ENCODE measurements around the gene KRT37. TPM values are rescaled to one million over a fixed set of nuclear protein-coding genes. Genes with fewer than 3 reads are reported as not detected.

Gene KRT37
- total RNA-seq, 1 experiment from 2014 or later = not detected

DNA sequence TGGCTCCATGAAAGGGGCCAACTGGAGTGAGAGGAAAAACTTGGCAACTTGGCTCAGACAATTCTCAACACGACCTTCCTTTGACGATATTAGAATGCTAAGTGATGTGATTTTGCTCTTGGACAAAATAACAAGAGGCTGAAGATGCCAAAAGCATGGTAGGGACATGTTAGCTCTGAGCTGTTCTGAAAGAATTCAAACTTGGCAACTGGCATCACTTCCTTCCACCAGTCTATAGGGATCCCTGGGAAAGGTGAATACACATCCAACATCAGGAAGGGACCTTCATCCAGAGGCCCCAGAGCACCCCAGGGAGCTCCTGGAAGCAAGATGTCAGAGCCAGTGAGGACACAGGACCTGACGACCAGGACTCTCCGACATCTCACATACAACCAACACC is 4.3 kb downstream of the KRT37 start:
- Histone ChIP-seq H3K9ac (ENCODE audit: extremely low read depth, insufficient read length, low read length) (no peak overlapping the region), H3K23ac (ENCODE audit: insufficient read length, low read depth, low read length) (no peak overlapping the region), H3K4ac (ENCODE audit: low read depth, low read length) (no peak overlapping the region), H3K79me1 (ENCODE audit: insufficient read depth, low read depth, low read length, poor library complexity, severe bottlenecking) (no peaks in the 10 kb centered on the region), H4K8ac (replicated peaks; ENCODE audit: insufficient read length, low read depth, low read length) (no peak overlapping the region), H3K4me1 (ENCODE audit: insufficient read depth, low read length) (no peaks in the 10 kb centered on the region), H3K79me2 (ENCODE audit: insufficient read depth, low read length) (no peaks in the 10 kb centered on the region), H3T11ph (ENCODE audit: low read length) (no peak overlapping the region), H2BK120ac (ENCODE audit: low read depth, low read length, poor library complexity, severe bottlenecking) (no peak overlapping the region), H2BK5ac (ENCODE audit: insufficient read length, low read length) (no peak overlapping the region), H3K18ac (ENCODE audit: insufficient read length, low read depth, low read length) (no peak overlapping the region), H2BK12ac (ENCODE audit: insufficient read length, low read depth, low read length) (no peak overlapping the region), H3K27me3 (ENCODE audit: insufficient read depth, low read length) (no peaks in the 10 kb centered on the region), H3K23me2 (ENCODE audit: insufficient read length, low read depth, low read length, poor library complexity, severe bottlenecking) (no peaks in the 10 kb centered on the region), H3K9me3 (ENCODE audit: control insufficient read depth, low read depth, low read length) (no peaks in the 10 kb centered on the region), H4K20me1 (ENCODE audit: control insufficient read depth, insufficient read depth, insufficient read length) (no peaks in the 10 kb centered on the region), H4K91ac (ENCODE audit: insufficient read length, low read depth, low read length) (no peak overlapping the region), H2AFZ (ENCODE audit: low read length) (no peak overlapping the region), H2BK15ac (ENCODE audit: low read depth, low read length) (no peak overlapping the region), H4K5ac (ENCODE audit: insufficient read length, low read depth, low read length) (no peak overlapping the region), H2BK20ac (ENCODE audit: low read depth, low read length, poor library complexity, severe bottlenecking) (no peak overlapping the region), H2AK5ac (ENCODE audit: insufficient read length, low read length) (no peak overlapping the region), H3K27ac (ENCODE audit: insufficient read length, low read depth, low read length) (no peak overlapping the region), H3K14ac (ENCODE audit: insufficient read depth, low read length) (no peak overlapping the region), H3K56ac (ENCODE audit: insufficient read length, low read depth, low read length) (no peak overlapping the region), H3K4me2 (ENCODE audit: insufficient read depth, insufficient read length, low read length) (no peak overlapping the region)
- TF ChIP-seq, protein P1, sequence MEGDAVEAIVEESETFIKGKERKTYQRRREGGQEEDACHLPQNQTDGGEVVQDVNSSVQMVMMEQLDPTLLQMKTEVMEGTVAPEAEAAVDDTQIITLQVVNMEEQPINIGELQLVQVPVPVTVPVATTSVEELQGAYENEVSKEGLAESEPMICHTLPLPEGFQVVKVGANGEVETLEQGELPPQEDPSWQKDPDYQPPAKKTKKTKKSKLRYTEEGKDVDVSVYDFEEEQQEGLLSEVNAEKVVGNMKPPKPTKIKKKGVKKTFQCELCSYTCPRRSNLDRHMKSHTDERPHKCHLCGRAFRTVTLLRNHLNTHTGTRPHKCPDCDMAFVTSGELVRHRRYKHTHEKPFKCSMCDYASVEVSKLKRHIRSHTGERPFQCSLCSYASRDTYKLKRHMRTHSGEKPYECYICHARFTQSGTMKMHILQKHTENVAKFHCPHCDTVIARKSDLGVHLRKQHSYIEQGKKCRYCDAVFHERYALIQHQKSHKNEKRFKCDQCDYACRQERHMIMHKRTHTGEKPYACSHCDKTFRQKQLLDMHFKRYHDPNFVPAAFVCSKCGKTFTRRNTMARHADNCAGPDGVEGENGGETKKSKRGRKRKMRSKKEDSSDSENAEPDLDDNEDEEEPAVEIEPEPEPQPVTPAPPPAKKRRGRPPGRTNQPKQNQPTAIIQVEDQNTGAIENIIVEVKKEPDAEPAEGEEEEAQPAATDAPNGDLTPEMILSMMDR (conservative IDR thresholded peaks at IDR 0.05) = no peak
- H3K4me1 Mint-ChIP-seq = peaks cover 8% of the 10 kb centered on the region in 2 experiments; a peak in 3 of 4 replicates
- DNase-seq = no peak
- H3K9me3 Mint-ChIP-seq = no peaks in the 10 kb centered on the region
- H3K36me3 Mint-ChIP-seq (ENCODE audit: insufficient read depth in 1 of 3, low read depth in 3 of 3) = no peaks in the 10 kb centered on the region
- peaks cover 11% of the 10 kb centered on the region for H3K27me3 Mint-ChIP-seq (ENCODE audit: low read depth)
- no peak overlapping the region for H3K27ac Mint-ChIP-seq
- WGBS (ENCODE audit: extremely low coverage, insufficient read length, low lambda C conversion rate) = no CpG with 5 or more reads among the region's 4 CpGs
- no peak overlapping the region for H3K4me3 Mint-ChIP-seq
